GM12891 (cell line): ENCODE results near the gene NAA50.

Experiments used
- POLR2A ChIP-seq: IDR thresholded peaks from 2 replicates; pipeline ENCODE4 v1.6.1; 2011; ENCODE audit warnings: low read depth, low read length, control low read depth
- POLR2AphosphoS5 ChIP-seq: IDR thresholded peaks from 2 replicates; pipeline ENCODE4 v1.6.1; 2011; ENCODE audit warnings: low read depth, low read length, control low read depth
- POU2F2 ChIP-seq: IDR thresholded peaks from 2 replicates; pipeline ENCODE4 v1.6.1; 2011; ENCODE audit warnings: low read depth, mild to moderate bottlenecking, control low read depth, low read length, moderate library complexity
- TAF1 ChIP-seq: IDR thresholded peaks from 2 replicates; pipeline ENCODE4 v1.6.1; 2011; ENCODE audit warnings: low read depth, low read length, control low read depth

DNA sequence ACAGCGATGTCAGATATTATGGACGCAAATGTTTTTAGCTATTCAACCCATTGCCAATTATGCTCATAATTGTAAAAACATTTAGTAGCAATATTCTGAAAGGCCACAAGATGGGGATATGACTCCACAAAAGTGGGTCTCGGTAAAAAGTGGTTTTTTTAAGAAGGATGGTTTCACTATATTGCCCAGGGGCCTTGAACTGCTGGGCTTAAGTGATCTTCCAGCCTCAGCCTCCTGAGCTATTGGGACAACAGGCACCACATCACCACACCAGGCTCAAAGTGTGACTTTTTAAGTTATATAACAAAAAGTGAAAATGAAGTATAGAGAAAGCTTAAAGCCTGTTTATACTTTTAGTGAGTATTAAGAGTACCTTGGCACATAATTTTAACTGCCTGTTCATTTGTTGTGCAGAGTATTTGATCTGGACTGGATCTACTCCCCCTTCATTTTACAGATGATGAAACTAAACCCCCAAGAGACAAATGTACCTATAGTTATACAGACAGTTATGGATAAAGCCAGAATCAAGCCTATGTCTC is 9.4 kb downstream of the NAA50 start:
- no peak for TF ChIP-seq TAF1
- no peak for TF ChIP-seq POU2F2
- no peak for TF ChIP-seq POLR2A
- TF ChIP-seq POLR2AphosphoS5 = no peak
